Measurements from ENCODE around the gene SLC39A3.

SLC39A3 gene

GRCh38 chr19:2768365-2769132, 28.7 kb upstream of the SLC39A3 start:
- no peak for DNase-seq

- no peak for DNase-seq
Measured at GRCh38 chr19:2767688-2768087, 27.9 kb upstream of the SLC39A3 start.

GRCh38 chr19:2766594-2767372, 27.0 kb upstream of the SLC39A3 start:
- no peak for DNase-seq

GRCh38 chr19:2765376-2765775, 25.6 kb upstream of the SLC39A3 start:
- DNase-seq, result no peak

GRCh38 chr19:2764945-2765344, 25.1 kb upstream of the SLC39A3 start:
- no peak for DNase-seq

- no peak for DNase-seq
Measured at GRCh38 chr19:2763687-2764086, 23.9 kb upstream of the SLC39A3 start.

- DNase-seq, result no peak
Measured at GRCh38 chr19:2762783-2763496, 23.1 kb upstream of the SLC39A3 start.

GRCh38 chr19:2761876-2762782, 22.3 kb upstream of the SLC39A3 start:
- DNase-seq, result no peak

GRCh38 chr19:2761309-2761677, 21.5 kb upstream of the SLC39A3 start:
- no peak for DNase-seq

- DNase-seq, result no peak
Measured at GRCh38 chr19:2759965-2760364, 20.1 kb upstream of the SLC39A3 start.

GRCh38 chr19:2759362-2759761, 19.5 kb upstream of the SLC39A3 start:
- no peak for DNase-seq

- DNase-seq, result no peak
Measured at GRCh38 chr19:2758601-2759313, 18.9 kb upstream of the SLC39A3 start.

GRCh38 chr19:2756921-2757881, 17.4 kb upstream of the SLC39A3 start:
- DNase-seq, result no peak

- DNase-seq, result no peak
Measured at GRCh38 chr19:2756477-2756876, 16.7 kb upstream of the SLC39A3 start.

- no peak for DNase-seq
Measured at GRCh38 chr19:2755811-2756210, 16.0 kb upstream of the SLC39A3 start.

- no peak for DNase-seq
Measured at GRCh38 chr19:2755448-2755705, 15.6 kb upstream of the SLC39A3 start.

GRCh38 chr19:2754659-2755447, 15.0 kb upstream of the SLC39A3 start:
- no peak for DNase-seq

- DNase-seq, result no peak
Measured at GRCh38 chr19:2751438-2751830, 11.6 kb upstream of the SLC39A3 start.

- DNase-seq, result no peak
Measured at GRCh38 chr19:2750808-2751437, 11.1 kb upstream of the SLC39A3 start.

GRCh38 chr19:2747349-2747748, 7.5 kb upstream of the SLC39A3 start:
- DNase-seq, result no peak

Measured in stimulated activated CD4-positive, alpha-beta T cell treated with anti-CD3 and anti-CD28 coated beads, Interleukin-12 subunit alpha, Interleukin-12 subunit beta, amount 100 ng/mL, for 4 hours (primary cell).